HPDE6-E6E7 (cell line): ENCODE data around the gene DCAF8L1.
"Not testable (repeated sequence)": the region's sequence is repeated elsewhere in the genome, so short reads cannot be mapped to it uniquely, and the experiment has no call there.

Experiments
- DNase-seq: peaks from one replicate; pipeline ENCODE4 v3.0.0; 2011; ENCODE audit warnings: missing footprints; ENCODE audit errors: extremely low spot score

DCAF8L1 gene

DNA sequence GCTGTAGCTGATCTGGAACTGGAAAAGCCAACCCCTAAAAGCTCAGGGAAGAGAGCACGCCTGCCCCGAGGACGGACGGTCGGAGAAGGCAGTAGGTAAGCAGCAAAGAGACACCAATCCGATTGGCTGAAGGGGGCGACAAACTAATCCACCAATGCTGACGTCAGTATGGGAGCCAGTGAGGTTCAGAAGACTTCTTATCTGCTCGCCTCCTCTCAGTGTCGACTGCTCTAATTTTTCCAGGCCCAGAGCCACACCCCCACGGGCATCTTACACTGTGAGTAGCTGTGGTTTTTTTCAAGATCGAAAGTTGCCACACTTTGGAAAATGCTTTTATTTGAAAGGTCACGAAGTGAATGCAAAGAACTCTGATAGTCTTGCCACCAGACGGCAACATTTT is at the start of gene DCAF8L1:
DCAF8L1 (minus strand) TSS at position 101 of the 400 bp plus-strand sequence. CDS start 115 bp downstream, outside the sequence.
- no peak for DNase-seq

DNA sequence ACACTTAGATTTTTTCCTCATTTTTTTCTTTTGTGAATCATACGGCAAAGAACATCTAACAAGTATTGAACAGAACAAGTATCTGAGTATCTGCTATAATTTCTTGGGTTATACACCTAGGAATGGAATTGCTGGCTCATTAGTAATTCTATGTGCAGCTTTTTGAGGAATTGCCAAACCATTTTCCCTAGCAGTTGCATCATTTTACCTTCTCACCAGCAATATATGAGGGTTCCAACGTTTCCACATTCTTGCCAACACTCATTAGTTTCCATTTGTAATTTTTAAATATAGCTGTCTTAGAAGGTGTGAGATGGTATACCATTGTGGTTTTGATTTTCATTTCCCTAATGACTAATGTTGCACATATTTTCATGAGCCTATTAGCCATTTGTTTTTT is 41.1 kb upstream of the DCAF8L1 start:
- DNase-seq = no peak

DNA sequence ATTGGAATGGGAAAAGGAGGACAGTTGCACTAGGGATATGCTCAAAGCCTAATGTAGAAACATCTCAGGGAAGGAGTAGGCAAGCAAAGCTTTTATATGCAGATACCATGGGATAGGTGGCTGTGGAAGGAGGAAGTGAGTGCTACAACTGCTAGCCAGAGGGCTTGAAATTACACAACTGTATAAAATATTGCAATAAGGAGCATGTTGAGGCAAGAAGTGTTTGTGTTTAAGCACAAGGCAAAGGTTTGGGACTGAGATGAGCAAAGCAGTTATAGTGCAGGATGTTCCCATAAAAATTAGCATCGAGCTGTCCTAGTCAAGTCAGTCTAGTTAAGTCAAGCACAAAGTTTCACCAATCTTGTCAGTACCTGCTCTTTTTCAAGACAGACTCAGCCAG is 35.6 kb upstream of the DCAF8L1 start:
- peak; percentile 37 for DNase-seq

DNA sequence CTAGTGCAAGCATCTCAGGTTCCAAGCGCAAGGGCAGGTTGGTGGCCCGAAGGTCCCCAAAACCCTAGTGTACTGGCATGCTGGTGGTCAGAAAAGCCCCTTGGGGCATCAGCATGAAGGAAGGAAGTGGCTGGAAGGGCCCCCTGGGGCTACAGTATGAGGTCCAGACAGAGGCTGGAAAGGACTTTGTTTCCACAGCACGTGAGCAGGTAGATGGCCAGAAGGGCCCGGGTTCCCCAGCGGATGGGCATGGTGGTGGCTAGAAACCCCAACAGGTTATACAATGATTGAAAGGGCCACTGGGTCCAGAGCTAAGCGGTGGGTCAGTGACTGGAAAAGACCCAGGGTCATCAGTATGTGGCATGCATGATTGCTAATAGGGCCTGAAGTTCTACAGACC is 34.7 kb upstream of the DCAF8L1 start:
- no peak for DNase-seq

DNA sequence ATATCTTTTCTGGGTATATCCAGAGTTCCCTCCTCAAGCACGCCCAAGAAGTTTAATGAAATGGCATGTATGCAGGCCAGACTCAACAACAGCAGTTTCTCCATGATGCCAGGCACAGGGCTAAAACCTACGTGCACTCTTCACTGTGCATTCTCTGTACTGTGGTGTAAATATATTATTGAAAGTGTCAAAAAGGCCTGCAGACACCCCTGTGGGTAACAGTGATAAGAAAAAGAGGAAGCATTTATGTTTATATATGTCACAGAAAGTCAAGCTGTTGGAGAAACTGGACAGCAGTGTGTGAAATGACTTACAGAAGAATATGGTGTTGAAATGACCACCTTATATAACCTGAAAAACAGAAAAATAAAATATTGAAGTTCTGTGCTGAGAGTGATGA is 29.6 kb upstream of the DCAF8L1 start:
- DNase-seq = no peak

DNA sequence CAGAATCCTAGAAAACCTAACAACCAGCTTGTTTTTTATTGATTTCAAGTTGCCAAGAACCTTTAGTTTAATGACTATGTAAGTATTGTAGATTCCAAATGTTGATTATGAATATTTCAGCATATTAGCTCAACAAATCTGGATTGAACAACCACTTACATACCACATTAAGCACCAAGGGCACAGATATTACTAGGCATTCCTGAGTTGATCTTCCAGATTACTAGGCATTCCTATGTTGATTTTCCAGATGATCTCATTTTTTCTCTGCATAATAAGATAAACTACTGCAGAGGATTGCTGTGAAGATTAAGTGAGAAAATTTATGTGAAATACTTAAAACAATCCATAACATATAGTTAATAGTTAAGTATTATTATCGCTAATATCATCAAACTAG is 17.4 kb upstream of the DCAF8L1 start:
- DNase-seq = no peak

DNA sequence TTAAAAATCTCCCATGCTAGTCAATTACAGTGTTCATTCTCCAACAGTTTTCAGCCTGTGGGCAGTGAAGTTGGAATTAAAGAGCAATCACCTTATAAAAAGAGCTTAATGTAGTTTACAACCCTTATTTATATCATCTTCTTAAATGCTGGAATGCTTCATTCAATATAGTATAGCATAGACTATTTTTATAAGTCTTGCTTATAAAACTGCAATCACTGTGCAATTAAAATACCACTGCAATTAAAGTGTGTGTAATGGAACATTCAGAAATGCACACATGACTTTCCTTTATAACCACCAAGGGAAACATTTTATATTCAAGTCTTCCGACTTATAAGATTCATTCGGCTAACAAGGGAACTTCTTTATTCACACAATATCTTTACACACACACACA is 16.4 kb upstream of the DCAF8L1 start:
- DNase-seq = no peak

DNA sequence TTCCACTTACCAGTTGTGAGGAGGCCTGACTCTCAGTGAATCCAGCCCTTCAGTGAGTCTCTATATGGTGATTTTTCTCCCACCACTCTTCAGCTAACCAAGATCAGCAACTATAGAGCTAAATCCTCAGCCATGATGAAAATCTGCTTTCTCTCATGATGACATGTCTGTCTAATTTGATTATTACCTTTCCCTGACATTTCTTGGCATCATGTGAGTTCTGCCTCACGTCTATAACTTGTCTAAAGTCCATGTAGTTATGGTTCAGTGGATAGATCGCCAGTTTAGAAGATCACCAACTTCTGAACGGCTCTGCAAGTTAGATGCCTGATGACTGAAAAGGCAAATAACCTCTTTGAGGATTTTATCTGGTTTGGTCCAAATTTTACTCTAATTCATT is 14.9 kb upstream of the DCAF8L1 start:
- DNase-seq = no peak

DNA sequence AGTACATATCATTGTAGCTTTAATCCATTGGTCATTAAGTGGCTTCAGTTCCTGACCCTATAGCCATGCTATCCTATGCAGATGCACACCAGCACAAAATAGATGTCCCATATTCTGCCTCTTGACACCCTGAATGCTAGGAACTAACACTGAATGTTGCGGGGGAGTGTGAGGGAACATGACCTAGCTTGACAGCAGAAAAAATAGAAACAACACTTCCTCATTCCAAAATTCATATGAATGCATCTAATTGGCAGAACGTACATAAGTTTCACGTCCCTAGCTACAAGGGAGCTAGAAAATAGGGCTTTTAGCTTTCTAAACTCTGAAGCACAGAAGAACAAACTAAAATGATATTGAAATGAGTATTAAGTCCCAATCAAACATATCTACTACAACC is 14.4 kb upstream of the DCAF8L1 start:
- no peak for DNase-seq

DNA sequence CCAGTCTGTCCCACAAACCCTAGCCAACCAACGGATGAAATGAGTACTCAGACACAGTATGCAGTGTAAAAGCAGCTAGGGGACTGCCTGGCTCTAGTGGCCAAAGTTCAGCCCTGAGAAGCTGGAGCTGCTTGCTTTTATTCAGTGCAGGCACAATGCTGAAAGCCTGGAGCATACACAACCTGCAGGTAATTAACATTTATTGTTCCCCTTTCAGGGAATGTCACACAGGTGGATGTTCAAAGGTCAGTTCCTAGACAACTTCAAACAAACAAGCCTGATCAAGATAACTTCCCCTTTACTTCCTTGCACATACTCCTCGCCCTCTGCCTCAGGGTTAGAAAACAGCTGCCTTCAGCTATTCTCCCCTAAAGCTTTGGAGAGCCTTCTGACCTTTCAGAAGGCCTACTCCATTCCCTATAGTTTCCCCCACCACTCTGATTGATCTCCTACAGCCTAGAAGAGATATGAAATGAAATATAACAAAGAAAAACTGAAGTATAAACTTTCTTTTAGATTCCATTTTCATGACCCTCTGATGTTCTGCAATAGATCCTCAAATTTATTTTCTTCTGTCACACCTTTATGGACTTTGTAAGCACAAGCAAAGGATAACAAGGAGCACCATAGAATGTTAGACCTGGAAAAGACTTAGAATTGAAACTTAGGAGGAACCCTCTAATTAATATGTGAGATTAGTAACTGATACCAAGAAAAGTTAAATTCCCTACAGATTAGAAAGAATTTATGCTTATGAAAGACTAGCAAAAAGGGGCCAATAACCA is 6.8 kb upstream of the DCAF8L1 start:
- no peak for DNase-seq

DNA sequence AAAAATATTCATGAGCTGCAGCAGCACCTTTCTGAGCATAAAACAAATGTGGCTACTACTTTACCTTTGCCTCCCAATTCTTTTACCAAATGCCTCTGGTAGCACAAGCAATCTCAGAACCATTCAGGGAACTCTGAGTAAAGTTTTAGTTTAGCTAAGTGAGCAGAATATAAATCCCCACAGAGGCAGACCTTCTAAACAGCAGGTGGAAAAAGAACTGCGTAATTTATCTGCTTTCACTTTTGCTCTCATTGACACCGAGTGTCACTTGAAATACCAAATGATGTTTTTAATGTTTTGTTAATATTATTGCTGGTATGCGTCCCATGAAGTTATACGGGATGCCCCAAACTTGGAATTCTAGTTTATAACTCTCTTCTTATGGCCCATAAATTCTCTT is 4.3 kb downstream of the DCAF8L1 start:
- DNase-seq = not testable (repeated sequence)

DNA sequence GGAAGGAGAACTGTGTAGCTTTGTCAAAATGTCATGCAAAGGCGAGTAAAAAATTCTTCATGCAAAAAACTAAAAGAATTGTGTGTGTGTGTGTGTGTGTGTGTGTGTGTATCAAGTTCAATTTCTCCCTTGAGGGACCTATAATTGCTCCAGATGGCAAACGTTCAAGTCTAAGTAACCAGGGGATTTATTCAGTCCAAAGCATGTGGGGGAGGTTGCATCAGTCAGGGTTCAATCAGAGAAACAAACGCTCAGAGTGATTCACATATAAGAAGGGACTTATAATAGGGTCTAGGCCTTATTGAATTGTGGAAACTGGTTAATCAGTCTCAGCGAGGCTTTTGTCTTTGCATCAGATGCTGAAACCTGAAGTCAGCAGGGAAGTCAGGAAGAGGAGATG is 5.0 kb downstream of the DCAF8L1 start:
- no peak for DNase-seq

DNA sequence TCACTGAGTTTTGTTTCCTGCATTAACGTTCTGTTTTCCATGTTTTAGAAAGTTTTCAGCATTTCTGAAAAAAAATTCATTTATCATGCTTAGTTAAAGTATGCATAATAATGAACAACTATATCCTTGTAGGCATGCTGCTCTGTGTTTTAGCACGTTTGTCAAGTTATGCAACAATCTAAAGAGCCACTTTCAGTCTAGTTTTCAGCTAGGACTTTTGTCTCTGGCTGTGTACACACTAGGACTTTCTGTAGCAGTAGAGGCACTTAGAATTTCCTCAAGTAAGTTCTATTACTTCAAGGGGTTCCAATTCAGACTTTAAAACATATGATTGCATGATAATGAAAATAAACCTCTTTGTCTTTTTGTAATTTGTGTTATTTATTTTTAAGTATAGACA is 12.4 kb downstream of the DCAF8L1 start:
- DNase-seq = no peak

DNA sequence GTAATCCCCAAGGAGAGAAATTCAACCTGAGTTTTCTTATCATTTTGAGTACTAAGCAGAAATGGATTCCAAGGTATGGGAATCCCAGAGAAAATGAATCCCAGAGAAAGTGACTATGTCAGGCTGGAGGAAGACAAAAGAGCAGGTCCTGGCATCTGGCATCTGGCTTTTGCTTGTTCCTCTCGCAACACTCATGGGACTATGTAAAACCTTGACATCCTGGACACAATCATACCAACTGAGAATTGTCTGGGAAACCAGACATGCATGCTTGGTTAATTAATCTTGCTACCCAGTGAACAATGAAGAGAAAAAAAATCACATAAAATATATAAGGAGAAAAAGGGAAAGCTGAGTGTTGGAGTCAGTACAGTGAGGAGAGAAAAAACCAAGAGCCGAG is 12.9 kb downstream of the DCAF8L1 start:
- no peak for DNase-seq

DNA sequence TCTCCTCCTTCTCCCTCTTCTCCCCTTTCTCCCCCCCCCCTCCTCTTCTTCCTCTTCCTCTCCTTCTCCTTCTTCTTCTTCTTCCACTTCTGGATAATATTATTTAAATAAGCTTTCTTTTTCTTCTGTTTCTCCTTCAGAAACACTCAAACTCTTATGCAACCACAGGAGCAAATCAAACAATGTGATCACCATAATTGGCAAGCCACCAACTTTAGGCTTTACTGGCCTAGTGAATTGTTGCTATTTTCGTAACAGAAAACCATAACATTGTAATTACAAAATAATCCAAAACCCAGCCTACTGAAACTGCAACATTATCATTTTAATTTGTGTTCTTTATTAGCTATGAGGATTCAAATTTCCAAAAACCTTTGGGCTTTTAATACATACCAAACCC is 14.3 kb downstream of the DCAF8L1 start:
- DNase-seq = no peak

DNA sequence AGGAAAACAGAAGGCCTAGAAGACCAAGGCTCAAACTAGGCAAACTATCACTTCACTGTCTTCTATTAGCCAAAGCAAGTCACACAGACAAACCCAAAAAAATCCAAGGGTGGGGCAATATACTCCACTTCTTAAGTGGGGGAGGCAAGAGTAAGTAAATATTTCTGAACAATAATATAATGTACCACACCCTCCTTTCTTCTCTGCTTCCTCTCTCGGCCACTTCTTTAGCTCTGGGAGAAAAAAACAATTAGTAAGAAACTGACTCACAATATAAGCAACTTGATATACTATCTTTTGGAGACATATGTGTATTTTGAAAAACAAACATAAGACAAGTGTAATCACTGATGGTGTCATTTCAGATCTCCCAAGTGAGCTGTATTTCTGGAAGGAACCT is 14.8 kb downstream of the DCAF8L1 start:
- peak; percentile 1 for DNase-seq

DNA sequence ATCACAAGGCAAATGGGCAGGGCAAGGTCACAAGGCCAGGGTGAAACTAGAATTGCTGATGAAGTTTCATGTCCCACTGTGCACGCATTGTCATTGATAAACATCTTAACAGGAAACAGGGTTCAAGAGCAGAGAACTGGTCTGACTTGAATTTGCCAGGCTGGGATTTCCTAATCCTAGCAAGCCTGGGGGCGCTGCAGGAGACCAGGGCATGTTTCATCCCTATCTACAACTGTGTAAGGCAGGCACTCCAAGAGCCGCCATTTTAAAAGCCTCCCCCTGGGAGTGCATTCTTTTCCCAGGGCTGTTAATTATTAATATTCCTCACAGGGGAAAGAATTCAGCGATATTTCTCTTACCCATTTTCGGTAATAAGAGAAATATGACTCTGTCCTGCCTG is 15.9 kb downstream of the DCAF8L1 start:
- DNase-seq = not testable (repeated sequence)

DNA sequence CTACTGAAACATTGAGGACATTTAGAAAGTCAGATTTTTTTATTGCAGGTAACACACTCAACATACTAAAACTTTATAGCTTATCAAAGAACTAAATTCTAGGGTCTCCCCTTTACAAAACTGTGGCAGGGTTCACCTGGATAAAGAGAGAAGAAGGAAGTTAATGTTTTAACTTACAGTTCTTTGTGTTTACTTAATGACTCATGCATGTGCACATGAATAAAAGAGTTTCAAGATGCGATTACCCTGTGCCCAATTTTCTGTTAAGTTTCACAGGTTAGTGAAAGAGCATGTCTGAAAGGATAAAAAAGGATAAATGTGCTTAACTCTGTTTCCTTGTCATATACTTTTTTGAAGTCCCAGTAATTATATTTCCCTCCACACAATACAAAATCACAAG is 16.8 kb downstream of the DCAF8L1 start:
- peak; percentile 2 for DNase-seq

DNA sequence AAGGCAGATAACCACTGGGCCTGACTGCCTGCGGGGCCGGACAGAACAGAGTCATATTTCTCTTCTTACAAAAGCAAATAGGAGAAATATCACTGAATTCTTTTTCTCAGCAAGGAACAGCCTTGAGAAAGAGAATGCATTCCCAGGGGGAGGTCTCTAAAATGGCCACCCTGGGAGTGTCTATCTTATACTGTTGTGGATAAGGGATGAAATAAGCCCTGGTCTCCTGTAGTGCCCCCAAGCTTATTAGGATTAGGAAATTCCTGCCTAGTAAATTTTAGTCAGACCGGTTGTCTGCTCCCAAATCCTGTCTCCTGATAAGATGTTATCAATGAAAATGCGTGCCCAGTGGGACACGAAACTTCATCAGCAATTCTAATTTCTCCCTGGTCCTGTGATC is 20.8 kb downstream of the DCAF8L1 start:
- not testable (repeated sequence) for DNase-seq

DNA sequence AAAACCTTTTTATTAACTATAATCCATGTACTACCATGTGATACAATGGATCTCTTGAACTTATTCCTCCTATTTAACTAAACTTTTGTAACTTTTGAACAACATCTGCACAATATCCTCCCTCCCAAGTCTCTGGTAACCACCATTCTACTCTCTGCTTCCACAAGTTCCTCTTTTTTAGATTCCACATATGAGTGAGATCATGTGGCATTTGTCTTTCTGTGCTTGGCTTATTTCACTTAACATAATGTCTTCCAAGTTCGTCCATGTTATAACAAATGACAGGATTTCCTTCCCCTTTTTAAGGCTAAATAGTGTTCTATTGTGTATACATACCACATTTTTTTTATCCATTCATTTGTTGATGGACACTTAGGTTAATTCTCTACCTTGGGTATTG is 28.1 kb downstream of the DCAF8L1 start:
- DNase-seq = no peak

DNA sequence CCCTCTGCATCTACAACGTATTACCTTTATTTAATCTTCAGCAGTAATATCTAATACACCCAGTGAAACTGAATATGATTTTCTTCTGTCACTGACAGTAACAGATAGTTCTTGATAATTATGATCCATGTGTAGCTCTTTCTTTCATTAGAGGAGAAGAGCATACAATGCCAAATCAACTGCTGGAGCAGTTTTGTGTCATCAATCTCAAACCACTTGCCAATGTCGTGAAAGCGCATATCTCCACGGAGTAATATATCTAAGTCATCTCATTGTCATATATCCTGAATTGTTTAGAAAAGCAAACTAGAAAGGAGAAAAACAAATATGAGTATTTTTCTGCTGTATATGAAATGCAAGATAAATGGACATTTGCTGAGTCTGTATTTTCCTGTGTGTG is 47.9 kb downstream of the DCAF8L1 start:
- no peak for DNase-seq
